Caco-2 (cell line): ENCODE data around the gene NUDCD2. TPM values are rescaled to one million over a fixed set of nuclear protein-coding genes. Genes with fewer than 3 reads are reported as not detected.
"Not testable (repeated sequence)": the region's sequence is repeated elsewhere in the genome, so short reads cannot be mapped to it uniquely, and the experiment has no call there.

Experiments
- BruUV-seq: library from RNA; stranded (reverse); fragments of 400-500 nt; replicated peaks from 2 replicates; lab custom pipeline; 2021; lab: Mats Ljungman, UMichigan
- CTCF ChIA-PET: fragments of 300-600 bp; sonication (Branson Sonifier 250); formaldehyde crosslinking; loops from one replicate; lab custom pipeline; 2022; ENCODE audit warnings: antibody characterized with exemption; lab: Charles Lee
- POLR2A ChIA-PET: fragments of 300-600 bp; sonication (Branson Sonifier 250); formaldehyde crosslinking; loops from one replicate; lab custom pipeline; 2022; ENCODE audit warnings: antibody characterized with exemption; lab: Charles Lee
- DNase-seq, 2 experiments: peaks; one replicate each; pipeline versions ENCODE4 v3.0.0 to v3.0.0-alpha.2; 2020 to 2022
- H3K27me3 ChIP-seq: replicated peaks from 2 replicates; pipeline ENCODE4 v1.6.0; 2011; ENCODE audit warnings: low read length; ENCODE audit not compliant: control insufficient read depth, insufficient read depth
- H3K36me3 ChIP-seq: 2 replicates; pipeline ENCODE4 v1.5.1; 2011; ENCODE audit warnings: low read length; ENCODE audit not compliant: control insufficient read depth, insufficient read depth
- H3K4me1 ChIP-seq: fragments of 250-450 bp; sonication (Bioruptor Pico); 2 replicates; pipeline ENCODE4 v1.5.1; 2020; ENCODE audit warnings: mild to moderate bottlenecking
- H3K4me3 ChIP-seq: 2 replicates; pipeline ENCODE4 v1.5.1; 2011; ENCODE audit warnings: low read depth, mild to moderate bottlenecking, control low read depth, low read length
- H3K9me3 ChIP-seq: fragments of 250-450 bp; sonication (Bioruptor Pico); 2 replicates; pipeline ENCODE4 v1.5.1; 2020; ENCODE audit warnings: mild to moderate bottlenecking, moderate library complexity
- H3K27ac Mint-ChIP-seq: one replicate; pipeline ENCODE4 v1.8.0; 2022; ENCODE audit warnings: mixed read lengths; ENCODE audit not compliant: unreplicated experiment
- H3K27me3 Mint-ChIP-seq: one replicate; pipeline ENCODE4 v1.8.0; 2022; ENCODE audit warnings: mixed read lengths; ENCODE audit not compliant: insufficient read depth, unreplicated experiment
- H3K36me3 Mint-ChIP-seq: one replicate; pipeline ENCODE4 v1.8.0; 2022; ENCODE audit warnings: mild to moderate bottlenecking, mixed read lengths; ENCODE audit not compliant: insufficient read depth, unreplicated experiment
- H3K4me1 Mint-ChIP-seq: one replicate; pipeline ENCODE4 v1.8.0; 2022; ENCODE audit warnings: low read depth, mixed read lengths; ENCODE audit not compliant: unreplicated experiment
- H3K4me3 Mint-ChIP-seq: one replicate; pipeline ENCODE4 v1.8.0; 2022; ENCODE audit warnings: mild to moderate bottlenecking, moderate library complexity, mixed read lengths; ENCODE audit not compliant: unreplicated experiment
- H3K9me3 Mint-ChIP-seq: one replicate; pipeline ENCODE4 v1.8.0; 2022; ENCODE audit warnings: mixed read lengths; ENCODE audit not compliant: unreplicated experiment
- intact Hi-C: fragments of 100-400 bp; cut with micrococcal nuclease; formaldehyde crosslinking; loops from one replicate; pipeline ENCODE4 v1.10.0; 2022; ENCODE audit not compliant: unreplicated experiment
- total RNA-seq: library from RNA; stranded (reverse); gene quantifications from 2 replicates; pipeline ENCODE4 v1.2.3, GENCODE V29; 2022
- TF ChIP-seq, protein P1 (sequence below), 2 experiments: fragments of 200-600 bp in 1 of 2; IDR thresholded peaks; 1 replicate in 1 of 2; 2 replicates in 1 of 2; pipeline versions ENCODE4 v1.5.1 to v1.8.0; 2011 to 2022; ENCODE audit warnings: antibody characterized with exemption in 1 of 2, control low read depth in 1 of 2, inconsistent platforms in 1 of 2, low read depth in 1 of 2, low read length in 1 of 2, mild to moderate bottlenecking in 1 of 2, moderate library complexity in 1 of 2; ENCODE audit not compliant: insufficient read depth in 1 of 2, severe bottlenecking in 1 of 2, unreplicated experiment in 1 of 2

Gene NUDCD2
- total RNA-seq, 1 experiment from 2014 or later: 50.0 TPM

DNA sequence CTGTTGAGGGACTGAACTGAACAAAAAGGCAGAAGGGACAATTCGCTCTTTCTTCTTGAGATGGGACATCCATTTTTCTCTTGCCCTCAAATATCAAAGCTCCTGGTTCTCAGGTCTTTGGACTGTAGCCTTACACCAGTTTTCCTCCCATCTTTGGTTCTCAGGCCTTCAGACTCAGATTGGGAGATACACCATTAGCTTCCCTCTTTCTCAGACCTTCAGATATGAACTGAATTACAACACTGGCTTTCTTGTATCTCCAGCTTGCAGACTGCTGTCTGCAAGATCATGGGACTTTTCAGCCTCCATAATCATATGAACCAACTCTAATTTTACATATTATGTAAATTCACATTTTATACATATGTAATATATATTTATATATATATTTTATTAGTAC lies 35.1 kb downstream of the NUDCD2 start:
- Histone ChIP-seq H3K27me3 (no peaks in the 10 kb centered on the region), H3K36me3 (no peaks in the 10 kb centered on the region), H3K4me1 (no peaks in the 10 kb centered on the region), H3K9me3 (no peaks in the 10 kb centered on the region), H3K4me3 (no peak overlapping the region)
- no peak for DNase-seq
- TF ChIP-seq, protein P1, sequence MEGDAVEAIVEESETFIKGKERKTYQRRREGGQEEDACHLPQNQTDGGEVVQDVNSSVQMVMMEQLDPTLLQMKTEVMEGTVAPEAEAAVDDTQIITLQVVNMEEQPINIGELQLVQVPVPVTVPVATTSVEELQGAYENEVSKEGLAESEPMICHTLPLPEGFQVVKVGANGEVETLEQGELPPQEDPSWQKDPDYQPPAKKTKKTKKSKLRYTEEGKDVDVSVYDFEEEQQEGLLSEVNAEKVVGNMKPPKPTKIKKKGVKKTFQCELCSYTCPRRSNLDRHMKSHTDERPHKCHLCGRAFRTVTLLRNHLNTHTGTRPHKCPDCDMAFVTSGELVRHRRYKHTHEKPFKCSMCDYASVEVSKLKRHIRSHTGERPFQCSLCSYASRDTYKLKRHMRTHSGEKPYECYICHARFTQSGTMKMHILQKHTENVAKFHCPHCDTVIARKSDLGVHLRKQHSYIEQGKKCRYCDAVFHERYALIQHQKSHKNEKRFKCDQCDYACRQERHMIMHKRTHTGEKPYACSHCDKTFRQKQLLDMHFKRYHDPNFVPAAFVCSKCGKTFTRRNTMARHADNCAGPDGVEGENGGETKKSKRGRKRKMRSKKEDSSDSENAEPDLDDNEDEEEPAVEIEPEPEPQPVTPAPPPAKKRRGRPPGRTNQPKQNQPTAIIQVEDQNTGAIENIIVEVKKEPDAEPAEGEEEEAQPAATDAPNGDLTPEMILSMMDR (IDR thresholded peaks at IDR 0.05; ENCODE audit: insufficient read depth in 1 of 2, low read depth in 1 of 2, low read length in 1 of 2, severe bottlenecking in 1 of 2, unreplicated experiment in 1 of 2): no peak
- Mint-ChIP-seq H3K4me3 (no peak overlapping the region), H3K4me1 (no peaks in the 10 kb centered on the region), H3K27me3 (no peaks in the 10 kb centered on the region), H3K36me3 (no peaks in the 10 kb centered on the region), H3K9me3 (peaks cover 9% of the 10 kb centered on the region), H3K27ac (no peak overlapping the region)
- no TSS peak for BruUV-seq
- POLR2A ChIA-PET: no interaction called here
- intact Hi-C loops: no loop called here
- CTCF ChIA-PET: no interaction called here

DNA sequence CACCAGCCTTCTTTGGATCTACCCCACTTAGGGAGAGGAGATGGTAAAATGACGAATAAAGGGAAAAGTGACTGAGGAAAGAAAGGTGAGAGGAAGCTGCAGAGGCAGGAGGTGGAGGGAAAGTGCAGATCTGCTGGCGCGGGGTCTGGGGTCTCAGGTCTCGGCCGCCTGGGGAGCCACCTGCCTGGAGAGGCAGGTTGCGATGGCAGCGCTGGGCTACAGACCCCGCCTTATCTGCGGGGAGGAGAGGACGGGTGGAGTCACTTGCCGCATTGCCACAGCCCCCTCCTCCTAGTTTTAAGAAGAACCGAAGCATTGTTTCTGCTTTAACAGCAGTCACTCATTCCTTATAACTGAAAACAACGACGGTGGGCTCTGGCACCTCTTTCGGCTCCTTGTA lies 44.2 kb downstream of the NUDCD2 start:
- H3K9me3 Mint-ChIP-seq, H3K4me1 Mint-ChIP-seq, BruUV-seq, H3K9me3 ChIP-seq, H3K4me1 ChIP-seq, CTCF ChIA-PET, H3K27me3 Mint-ChIP-seq, H3K27me3 ChIP-seq, DNase-seq, H3K36me3 Mint-ChIP-seq, POLR2A ChIA-PET, H3K4me3 Mint-ChIP-seq, intact Hi-C loops, H3K36me3 ChIP-seq, H3K4me3 ChIP-seq, H3K27ac Mint-ChIP-seq: not testable (repeated sequence)

DNA sequence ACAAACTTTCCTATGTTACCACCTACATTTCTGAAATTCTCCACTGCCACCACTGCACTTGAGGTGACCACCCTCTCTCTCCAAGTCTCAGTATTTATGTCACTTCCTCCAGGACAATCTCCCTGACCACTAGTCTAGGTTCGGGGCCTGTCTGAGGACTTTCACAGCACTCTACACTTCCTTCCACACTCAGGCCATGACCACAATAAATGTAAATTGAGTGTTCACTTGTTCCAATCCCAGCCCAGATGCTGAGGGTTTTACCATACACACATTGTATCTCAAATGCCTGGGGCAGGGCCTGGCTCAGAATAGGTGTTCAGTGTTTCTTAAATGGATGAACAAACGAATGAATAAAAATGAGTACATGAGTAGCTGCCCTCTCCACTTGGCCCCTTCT lies 49.4 kb downstream of the NUDCD2 start:
- no peaks in the 10 kb centered on the region for H3K9me3 Mint-ChIP-seq
- Histone ChIP-seq H3K4me3 (no peak overlapping the region), H3K9me3 (no peaks in the 10 kb centered on the region), H3K4me1 (no peaks in the 10 kb centered on the region), H3K27me3 (no peaks in the 10 kb centered on the region), H3K36me3 (no peaks in the 10 kb centered on the region)
- intact Hi-C loops: no loop called here
- ChIA-PET CTCF (no interaction called here), POLR2A (no interaction called here)
- BruUV-seq: no TSS peak
- no peaks in the 10 kb centered on the region for H3K4me1 Mint-ChIP-seq
- no peaks in the 10 kb centered on the region for H3K36me3 Mint-ChIP-seq
- H3K4me3 Mint-ChIP-seq: no peak overlapping the region
- H3K27me3 Mint-ChIP-seq: peaks cover 2% of the 10 kb centered on the region
- TF ChIP-seq, protein P1 (IDR thresholded peaks at IDR 0.05; ENCODE audit: insufficient read depth in 1 of 2, low read depth in 1 of 2, low read length in 1 of 2, severe bottlenecking in 1 of 2, unreplicated experiment in 1 of 2): no peak
- no peak overlapping the region for H3K27ac Mint-ChIP-seq
- DNase-seq: no peak

DNA sequence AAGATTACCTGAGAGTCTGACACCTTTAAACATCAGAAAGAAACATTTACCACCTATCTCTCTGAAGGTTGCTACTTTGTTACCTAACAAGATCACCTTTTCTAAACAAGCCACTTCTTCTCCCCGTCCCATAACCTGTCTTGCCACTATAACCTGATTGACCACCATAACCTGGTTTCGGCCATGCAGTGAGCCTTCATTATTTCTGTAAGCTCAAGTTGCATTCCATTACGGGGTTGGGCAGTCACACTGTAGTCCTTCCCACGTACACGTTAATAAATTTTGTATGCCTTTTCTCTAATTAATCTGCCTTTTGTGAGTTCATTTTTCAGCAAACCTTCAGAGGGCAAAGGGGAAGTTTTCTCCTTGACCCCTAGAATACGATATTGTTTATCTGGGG lies 50.5 kb downstream of the NUDCD2 start:
- no peaks in the 10 kb centered on the region for H3K36me3 Mint-ChIP-seq
- H3K4me3 Mint-ChIP-seq: no peak overlapping the region
- no TSS peak for BruUV-seq
- Histone ChIP-seq H3K4me3 (no peak overlapping the region), H3K27me3 (no peaks in the 10 kb centered on the region), H3K4me1 (no peaks in the 10 kb centered on the region), H3K9me3 (no peaks in the 10 kb centered on the region), H3K36me3 (no peaks in the 10 kb centered on the region)
- peaks cover 2% of the 10 kb centered on the region for H3K27me3 Mint-ChIP-seq
- no peaks in the 10 kb centered on the region for H3K9me3 Mint-ChIP-seq
- TF ChIP-seq, protein P1 (IDR thresholded peaks at IDR 0.05; ENCODE audit: insufficient read depth in 1 of 2, low read depth in 1 of 2, low read length in 1 of 2, severe bottlenecking in 1 of 2, unreplicated experiment in 1 of 2): no peak
- peak in 1 of 2 experiments; percentile 14 for DNase-seq
- ChIA-PET CTCF (interaction anchor here (0.5 to 1.4 kb wide), 3 partner anchors 46 to 103 kb away, joined by 5 to 15 read pairs (median 13); no protein-coding TSS in a partner anchor), POLR2A (no interaction called here)
- no peak overlapping the region for H3K27ac Mint-ChIP-seq
- intact Hi-C loops: loop anchor here (5.0 kb wide), 2 partner anchors 452 to 1442 kb away; no protein-coding TSS in a partner anchor
- H3K4me1 Mint-ChIP-seq: no peaks in the 10 kb centered on the region
